Tibial nerve (tissue), 4 donors: Measurements from ENCODE around the gene TSPAN5. TPM values are rescaled to one million over a fixed set of nuclear protein-coding genes. Genes with fewer than 3 reads are reported as not detected.
A peak's percentile ranks its signal among the peaks of the same experiment; 100 is the strongest.

Experiments
- DNase-seq, 2 donors: peaks; one replicate each; pipeline ENCODE4 v3.0.0-alpha.2; 2019; ENCODE audit warnings: low spot score in 2 of 2
- H3K27ac ChIP-seq, 4 donors: fragments of 200-600 bp; sonication (generic) in 3 of 4; one replicate each; pipeline ENCODE4 v1.5.1; 2017 to 2019; ENCODE audit warnings: mild to moderate bottlenecking in 1 of 4
- H3K27me3 ChIP-seq, 2 donors: fragments of 200-600 bp; sonication (generic) in 1 of 2; one replicate each; pipeline versions ENCODE4 v1.5.1 to v1.6.0; 2017 to 2019
- H3K36me3 ChIP-seq, 3 donors: fragments of 200-600 bp; sonication (generic); one replicate each; pipeline ENCODE4 v1.5.1; 2018 to 2019
- H3K4me1 ChIP-seq, 4 donors: fragments of 200-600 bp; sonication (generic) in 3 of 4; one replicate each; pipeline ENCODE4 v1.5.1; 2017 to 2019
- H3K4me3 ChIP-seq, 4 donors: fragments of 200-600 bp; sonication (generic) in 3 of 4; one replicate each; pipeline ENCODE4 v1.5.1; 2017 to 2019; ENCODE audit warnings: mild to moderate bottlenecking in 1 of 4, moderate library complexity in 1 of 4
- H3K9me3 ChIP-seq, 4 donors: fragments of 200-600 bp; sonication (generic) in 3 of 4; one replicate each; pipeline ENCODE4 v1.5.1; 2017 to 2019
- CTCF ChIP-seq, 5 experiments: fragments of 200-600 bp in 3 of 5; fragments of 450-650 bp in 2 of 5; sonication (generic) in 3 of 5; IDR thresholded peaks; one replicate each; pipeline ENCODE4 v1.5.1; 2016 to 2019; ENCODE audit warnings: antibody characterized with exemption in 5 of 5, mild to moderate bottlenecking in 3 of 5, moderate library complexity in 2 of 5
- EP300 ChIP-seq, 2 donors: sonication (generic); formaldehyde crosslinking; IDR thresholded peaks; one replicate each; pipeline ENCODE4 v1.6.1; 2017; ENCODE audit warnings: antibody characterized with exemption in 2 of 2, mild to moderate bottlenecking in 1 of 2
- POLR2A ChIP-seq, 2 donors: fragments of 450-650 bp; IDR thresholded peaks; one replicate each; pipeline ENCODE4 v1.6.1; 2017; ENCODE audit warnings: antibody characterized with exemption in 2 of 2, mild to moderate bottlenecking in 2 of 2, moderate library complexity in 2 of 2
- WGBS, 2 donors: methylation state at CpG; one replicate each; pipeline ENCODE4 v1.1.5; 2018; 5-methylcytosine and 5-hydroxymethylcytosine counted together
- total RNA-seq, 4 donors: library from RNA; depleted of rRNA; stranded (reverse); fragments of >200 nt; gene quantifications; one replicate each; pipeline ENCODE4 v1.1.0, GENCODE V29; 2016

Gene TSPAN5
- total RNA-seq, 4 donors from 2014 or later, result 15.3 to 30.8 (median 25.6) TPM

DNA sequence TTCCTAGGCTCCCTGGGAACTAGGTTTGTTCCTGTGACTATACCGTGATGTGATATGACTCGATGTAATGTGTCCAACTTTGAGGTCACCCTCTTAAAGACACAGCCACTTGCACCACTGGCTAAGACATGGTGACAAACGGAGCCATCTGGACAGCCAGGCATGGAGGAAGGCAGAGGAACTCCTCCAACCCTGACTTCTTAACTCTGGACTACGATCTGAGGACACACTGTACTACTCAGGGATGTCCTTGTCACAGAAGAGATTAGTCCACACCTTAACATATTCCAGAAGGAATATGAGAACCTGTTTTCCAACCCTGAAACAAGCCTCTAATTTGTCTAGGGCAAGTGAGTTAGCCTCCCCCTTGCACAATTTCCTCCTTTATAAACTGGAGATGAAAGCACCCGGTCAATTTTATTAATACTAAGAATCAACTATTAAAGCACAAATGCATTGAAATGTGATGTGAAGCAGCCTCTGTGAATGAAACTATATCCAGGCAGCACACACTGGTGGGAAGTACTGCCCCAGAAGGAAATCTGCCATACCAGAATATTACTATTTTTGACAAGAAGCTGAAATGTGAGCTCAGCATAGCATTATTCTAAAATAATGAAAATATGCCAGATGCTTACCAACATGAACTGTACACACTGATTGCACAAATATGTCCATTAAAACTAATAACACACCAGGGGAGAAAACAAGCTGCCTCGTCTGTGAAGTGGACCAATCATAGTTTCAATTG lies 47.3 kb downstream of the TSPAN5 start:
- H3K9me3 ChIP-seq, result no peaks in the 10 kb centered on the region
- H3K27ac ChIP-seq, result peak overlapping the region in 2 of 4 donors; percentile 12 to 86
- no peak overlapping the region for H3K4me3 ChIP-seq
- no peak for TF ChIP-seq POLR2A (IDR thresholded peaks at IDR 0.05)
- no peak for TF ChIP-seq EP300 (IDR thresholded peaks at IDR 0.05)
- TF ChIP-seq CTCF (IDR thresholded peaks at IDR 0.05), result no peak
- 73 to 82% methylated on average over 6 of the region's 6 CpGs for WGBS, 2 donors
- peaks cover 0 to 23% (median 12%) of the 10 kb centered on the region in 4 donors for H3K4me1 ChIP-seq
- H3K27me3 ChIP-seq, result no peaks in the 10 kb centered on the region
- no peak for DNase-seq
- no peaks in the 10 kb centered on the region for H3K36me3 ChIP-seq

DNA sequence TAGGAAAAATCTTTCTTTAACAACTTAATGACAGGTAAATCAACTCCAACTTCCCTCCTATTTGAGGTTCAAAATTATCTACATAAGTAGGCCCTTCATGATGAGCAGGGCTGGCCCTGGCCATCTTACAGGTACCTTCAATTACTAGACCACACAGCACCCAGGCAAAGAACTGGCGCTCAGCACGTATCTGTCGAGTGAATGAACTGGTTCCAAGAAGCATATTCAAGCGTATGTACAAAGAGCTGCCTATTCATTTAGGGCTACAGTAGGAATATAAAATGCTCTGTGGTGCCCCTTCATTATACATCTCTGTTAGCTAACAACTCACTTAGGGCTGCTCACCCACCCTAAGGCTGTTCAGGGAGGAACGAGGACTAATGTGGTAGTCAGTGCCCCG lies 48.0 kb downstream of the TSPAN5 start:
- Histone ChIP-seq H3K27me3 (no peaks in the 10 kb centered on the region), H3K9me3 (no peaks in the 10 kb centered on the region), H3K27ac (peak overlapping the region in 1 of 4 donors; percentile 86), H3K36me3 (no peaks in the 10 kb centered on the region), H3K4me3 (no peak overlapping the region), H3K4me1 (peaks cover 0 to 23% (median 12%) of the 10 kb centered on the region in 4 donors)
- no peak for DNase-seq
- TF ChIP-seq CTCF (IDR thresholded peaks at IDR 0.05) (no peak), POLR2A (IDR thresholded peaks at IDR 0.05) (no peak), EP300 (IDR thresholded peaks at IDR 0.05) (no peak)
- WGBS, 2 donors, result 58 to 78% methylated on average over 6 of the region's 6 CpGs

GRCh38 chr4:98609934-98610333 lies 48.5 kb downstream of the TSPAN5 start:
- no peak for DNase-seq
- H3K27ac ChIP-seq, result peak overlapping the region in 1 of 4 donors; percentile 86
- H3K4me3 ChIP-seq, result no peak overlapping the region
- 58 to 64% methylated on average over 5 of the region's 5 CpGs for WGBS, 2 donors
- no peak for TF ChIP-seq CTCF (IDR thresholded peaks at IDR 0.05)
- no peaks in the 10 kb centered on the region for H3K9me3 ChIP-seq
- peaks cover 0 to 19% (median 12%) of the 10 kb centered on the region in 4 donors for H3K4me1 ChIP-seq
- H3K36me3 ChIP-seq, result no peaks in the 10 kb centered on the region
- H3K27me3 ChIP-seq, result no peaks in the 10 kb centered on the region

DNA sequence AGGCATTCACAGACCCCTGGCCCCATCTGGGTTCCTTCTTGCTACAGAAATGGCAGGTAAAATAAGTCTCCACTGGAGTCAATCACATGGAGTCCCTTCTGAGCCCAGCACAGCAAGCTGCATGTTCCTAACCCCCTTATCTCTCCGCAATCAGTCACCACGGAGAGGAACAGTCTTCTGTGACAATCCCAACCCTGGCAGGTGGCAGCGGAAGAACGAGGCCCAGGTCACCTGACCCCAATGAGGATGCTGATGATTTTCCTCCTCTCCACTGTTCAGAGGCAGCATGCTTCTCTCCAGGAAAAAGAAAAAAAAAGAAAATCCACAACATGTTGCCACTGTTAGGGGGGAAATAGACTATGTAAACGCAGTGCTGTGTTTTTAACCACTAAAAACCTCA lies 50.1 kb downstream of the TSPAN5 start:
- 62 to 67% methylated on average over 5 of the region's 5 CpGs for WGBS, 2 donors
- Histone ChIP-seq H3K9me3 (no peaks in the 10 kb centered on the region), H3K27me3 (no peaks in the 10 kb centered on the region), H3K4me1 (peaks cover 0 to 17% (median 10%) of the 10 kb centered on the region in 4 donors), H3K4me3 (no peak overlapping the region), H3K27ac (no peak overlapping the region), H3K36me3 (no peaks in the 10 kb centered on the region)
- DNase-seq, result no peak
- no peak for TF ChIP-seq CTCF (IDR thresholded peaks at IDR 0.05)
- no peak for TF ChIP-seq EP300 (IDR thresholded peaks at IDR 0.05)

GRCh38 chr4:98606894-98607293 lies 51.5 kb downstream of the TSPAN5 start:
- no peak for DNase-seq
- Histone ChIP-seq H3K4me3 (no peak overlapping the region), H3K27ac (no peak overlapping the region), H3K4me1 (peaks cover 0 to 10% (median 3%) of the 10 kb centered on the region in 4 donors), H3K36me3 (no peaks in the 10 kb centered on the region), H3K9me3 (no peaks in the 10 kb centered on the region), H3K27me3 (no peaks in the 10 kb centered on the region)
- 89 to 94% methylated on average over 6 of the region's 6 CpGs for WGBS, 2 donors
- no peak for TF ChIP-seq EP300 (IDR thresholded peaks at IDR 0.05)
- TF ChIP-seq CTCF (IDR thresholded peaks at IDR 0.05), result no peak
- TF ChIP-seq POLR2A (IDR thresholded peaks at IDR 0.05), result no peak
